Stimulated activated naive CD8-positive, alpha-beta T cell treated with anti-CD3 and anti-CD28 coated beads, Interleukin-15, Interleukin-2, amounts not matched to agents 100 ng/mL and 50 ng/mL, for 24 hours (primary cell): Measurements from ENCODE around the gene NFKBIE.
"Not testable (repeated sequence)": the region's sequence is repeated elsewhere in the genome, so short reads cannot be mapped to it uniquely, and the experiment has no call there.

Experiments used
- H3K27ac Mint-ChIP-seq: one replicate; pipeline ENCODE4 v1.8.0; 2021; ENCODE audit warnings: mild to moderate bottlenecking, mixed read lengths
- H3K27me3 Mint-ChIP-seq: one replicate; pipeline ENCODE4 v1.8.0; 2021; ENCODE audit warnings: mixed read lengths
- H3K36me3 Mint-ChIP-seq: one replicate; pipeline ENCODE4 v1.8.0; 2021; ENCODE audit warnings: low read depth, mixed read lengths
- H3K4me1 Mint-ChIP-seq: one replicate; pipeline ENCODE4 v1.8.0; 2021; ENCODE audit warnings: low read depth, mixed read lengths
- H3K4me3 Mint-ChIP-seq: one replicate; pipeline ENCODE4 v1.8.0; 2021; ENCODE audit warnings: mild to moderate bottlenecking, mixed read lengths
- H3K9me3 Mint-ChIP-seq: one replicate; pipeline ENCODE4 v1.8.0; 2021; ENCODE audit warnings: mixed read lengths

Gene NFKBIE, protein sequence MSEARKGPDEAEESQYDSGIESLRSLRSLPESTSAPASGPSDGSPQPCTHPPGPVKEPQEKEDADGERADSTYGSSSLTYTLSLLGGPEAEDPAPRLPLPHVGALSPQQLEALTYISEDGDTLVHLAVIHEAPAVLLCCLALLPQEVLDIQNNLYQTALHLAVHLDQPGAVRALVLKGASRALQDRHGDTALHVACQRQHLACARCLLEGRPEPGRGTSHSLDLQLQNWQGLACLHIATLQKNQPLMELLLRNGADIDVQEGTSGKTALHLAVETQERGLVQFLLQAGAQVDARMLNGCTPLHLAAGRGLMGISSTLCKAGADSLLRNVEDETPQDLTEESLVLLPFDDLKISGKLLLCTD

DNA sequence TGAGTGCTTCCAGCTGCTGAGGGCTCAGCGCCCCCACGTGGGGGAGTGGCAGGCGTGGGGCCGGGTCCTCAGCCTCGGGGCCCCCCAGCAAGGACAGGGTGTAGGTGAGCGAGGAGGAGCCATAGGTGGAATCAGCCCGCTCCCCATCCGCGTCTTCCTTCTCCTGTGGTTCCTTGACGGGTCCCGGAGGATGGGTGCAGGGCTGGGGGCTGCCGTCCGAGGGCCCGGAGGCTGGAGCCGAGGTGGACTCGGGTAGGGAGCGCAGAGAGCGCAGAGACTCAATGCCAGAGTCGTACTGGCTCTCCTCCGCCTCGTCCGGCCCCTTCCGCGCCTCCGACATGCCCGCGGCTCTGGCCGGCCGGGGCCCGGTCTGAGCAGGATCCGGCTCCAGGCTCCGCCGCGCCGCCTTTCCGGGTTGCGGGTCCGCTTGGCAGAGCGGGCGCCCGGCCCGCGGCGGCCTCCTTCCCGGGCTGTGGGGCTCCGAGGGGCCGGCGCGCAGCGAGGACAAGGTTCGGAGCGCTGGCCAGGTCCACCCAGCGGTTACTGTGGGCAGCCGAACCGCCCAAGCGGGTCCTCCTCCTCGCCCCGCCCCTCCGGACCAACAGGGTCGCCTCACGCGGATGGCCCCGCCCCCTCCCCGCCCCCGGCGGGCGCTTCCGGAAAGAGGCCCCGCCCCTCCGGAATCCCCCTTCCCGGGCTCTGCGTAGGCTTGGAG lies at the start of gene NFKBIE:
Gene NFKBIE, minus strand, starts transcription at position 545 of the 715 bp plus-strand sequence. Its CDS starts 205 bp downstream, at position 340.
- peak within 1 kb of the TSS; percentile 93 for H3K27ac Mint-ChIP-seq
- H3K9me3 Mint-ChIP-seq, result no peaks in the 10 kb centered on the region
- peaks cover 15% of the 10 kb centered on the region for H3K36me3 Mint-ChIP-seq
- peak within 1 kb of the TSS; percentile 93 for H3K4me3 Mint-ChIP-seq
- peaks cover 66% of the 10 kb centered on the region for H3K4me1 Mint-ChIP-seq
- H3K27me3 Mint-ChIP-seq, result peaks cover 22% of the 10 kb centered on the region

DNA sequence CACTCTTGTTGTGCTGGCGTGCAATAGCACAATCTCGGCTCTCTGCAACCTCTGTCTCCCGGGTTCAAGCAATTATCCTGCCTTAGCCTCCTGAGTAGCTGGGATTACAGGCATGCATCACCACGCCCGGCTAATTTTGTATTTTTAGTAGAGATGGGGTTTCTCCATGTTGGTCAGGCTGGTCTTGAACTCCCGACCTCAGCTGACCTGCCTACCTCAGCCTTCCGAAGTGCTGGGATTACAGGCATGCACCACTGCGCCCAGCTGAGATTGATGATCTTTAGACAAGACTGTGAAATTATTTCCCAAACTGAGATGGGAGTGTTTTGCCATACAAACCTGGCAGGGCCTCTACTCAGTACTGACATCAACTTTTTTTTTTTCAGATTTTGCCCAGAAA lies 49.3 kb upstream of the NFKBIE start:
- not testable (repeated sequence) for H3K27ac Mint-ChIP-seq, H3K4me3 Mint-ChIP-seq, H3K9me3 Mint-ChIP-seq
- peaks cover 14% of the 10 kb centered on the region for H3K36me3 Mint-ChIP-seq
- peaks cover 13% of the 10 kb centered on the region for H3K4me1 Mint-ChIP-seq
- peaks cover 16% of the 10 kb centered on the region for H3K27me3 Mint-ChIP-seq

DNA sequence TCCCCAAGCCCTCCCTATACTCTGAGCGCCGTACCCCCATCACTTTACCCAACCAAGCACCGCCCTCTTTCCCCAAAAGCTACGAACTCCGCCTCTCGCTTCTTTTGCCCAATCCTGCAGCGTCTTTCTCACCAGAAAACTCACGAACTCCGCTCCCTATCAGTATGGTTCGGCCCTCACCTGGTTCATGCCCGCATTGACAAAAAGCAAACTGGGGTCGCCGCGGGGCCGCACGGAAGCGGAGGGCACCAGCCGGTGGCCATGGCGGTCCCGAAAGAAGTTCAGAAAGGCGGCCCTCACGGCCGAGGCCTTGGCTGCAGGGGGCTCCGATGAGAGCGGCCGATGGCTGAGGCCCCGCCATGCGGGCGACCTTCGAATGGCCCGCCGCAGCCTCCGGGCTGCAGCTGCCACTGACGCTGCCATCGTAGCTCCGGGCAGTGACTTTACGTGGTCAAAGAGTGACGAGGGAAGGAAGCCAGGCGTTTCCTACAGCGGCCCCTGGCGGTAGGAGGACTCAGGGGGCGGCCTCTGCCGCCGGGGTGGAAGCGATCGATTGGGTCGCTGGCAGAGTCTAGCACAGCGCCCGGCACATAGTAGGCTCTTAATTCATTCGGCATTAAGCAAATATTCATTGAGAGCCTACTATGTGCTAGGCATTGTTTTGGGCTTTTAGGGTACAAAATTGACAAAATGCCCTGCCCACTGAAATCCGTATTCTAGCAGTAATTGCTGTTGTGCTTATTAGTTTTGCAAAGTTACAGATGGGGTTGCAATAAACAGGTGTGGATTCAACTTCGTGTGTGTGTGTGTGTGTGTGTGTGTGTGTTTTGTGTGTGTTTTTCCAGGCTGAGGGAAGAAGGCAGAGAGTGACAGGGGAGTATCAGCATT lies 47.8 kb upstream of the NFKBIE start, which contains the start of gene AARS2:
Gene AARS2, minus strand, starts transcription at position 447 of the 888 bp plus-strand sequence. Its CDS starts 24 bp downstream, at position 423.
- peak within 1 kb of the TSS; percentile 89 for H3K27ac Mint-ChIP-seq
- peak within 1 kb of the TSS; percentile 96 for H3K4me3 Mint-ChIP-seq
- H3K4me1 Mint-ChIP-seq, result peaks cover 13% of the 10 kb centered on the region
- peaks cover 25% of the 10 kb centered on the region for H3K36me3 Mint-ChIP-seq
- peaks cover 2% of the 10 kb centered on the region for H3K27me3 Mint-ChIP-seq
- no peaks in the 10 kb centered on the region for H3K9me3 Mint-ChIP-seq

DNA sequence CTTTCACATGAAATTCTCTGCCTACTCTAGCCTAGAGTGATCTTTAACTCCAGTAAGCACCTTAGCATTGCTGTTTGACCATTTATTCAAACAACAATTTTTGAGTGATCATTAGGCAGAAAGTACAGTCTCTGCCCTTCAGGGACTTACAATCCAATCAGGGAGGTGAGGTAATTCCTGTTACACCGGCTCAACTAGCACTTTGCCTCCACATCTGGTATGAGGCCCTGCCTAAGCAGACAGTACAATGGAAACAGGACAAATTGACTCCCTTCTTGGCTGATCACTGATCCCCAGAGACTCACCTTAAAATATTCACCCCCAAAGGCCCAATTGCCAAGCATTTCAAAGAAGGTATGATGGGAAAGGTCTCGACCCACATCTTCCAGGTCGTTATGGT lies 46.4 kb upstream of the NFKBIE start:
- H3K27ac Mint-ChIP-seq, result peak overlapping the region; percentile 82
- peaks cover 30% of the 10 kb centered on the region for H3K36me3 Mint-ChIP-seq
- H3K4me3 Mint-ChIP-seq, result peak overlapping the region; percentile 96
- H3K9me3 Mint-ChIP-seq, result no peaks in the 10 kb centered on the region
- H3K4me1 Mint-ChIP-seq, result peaks cover 13% of the 10 kb centered on the region
- no peaks in the 10 kb centered on the region for H3K27me3 Mint-ChIP-seq

DNA sequence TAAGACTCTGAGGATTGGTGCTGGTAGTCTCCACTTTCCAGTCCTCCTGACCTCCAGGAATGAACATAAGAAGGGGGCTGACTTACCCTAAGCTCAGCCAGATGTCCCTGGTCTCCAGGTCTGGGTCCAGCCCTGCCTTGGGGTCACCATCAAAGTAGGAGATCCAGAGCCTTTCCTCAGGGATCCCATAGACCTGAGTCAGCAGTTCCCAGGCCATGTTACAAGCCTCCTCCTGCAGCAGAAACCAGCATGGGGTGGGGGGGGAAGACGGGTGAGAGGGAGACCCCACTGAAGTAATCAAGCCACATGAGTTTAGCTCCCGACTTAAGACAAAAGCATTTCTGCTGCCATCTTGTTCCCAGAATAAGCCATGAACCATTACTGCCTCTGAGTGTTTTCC lies 46.0 kb upstream of the NFKBIE start:
- Mint-ChIP-seq H3K27ac (peak overlapping the region; percentile 10), H3K4me3 (peak overlapping the region; percentile 96), H3K9me3 (no peaks in the 10 kb centered on the region), H3K4me1 (peaks cover 13% of the 10 kb centered on the region), H3K27me3 (no peaks in the 10 kb centered on the region), H3K36me3 (peaks cover 30% of the 10 kb centered on the region)

DNA sequence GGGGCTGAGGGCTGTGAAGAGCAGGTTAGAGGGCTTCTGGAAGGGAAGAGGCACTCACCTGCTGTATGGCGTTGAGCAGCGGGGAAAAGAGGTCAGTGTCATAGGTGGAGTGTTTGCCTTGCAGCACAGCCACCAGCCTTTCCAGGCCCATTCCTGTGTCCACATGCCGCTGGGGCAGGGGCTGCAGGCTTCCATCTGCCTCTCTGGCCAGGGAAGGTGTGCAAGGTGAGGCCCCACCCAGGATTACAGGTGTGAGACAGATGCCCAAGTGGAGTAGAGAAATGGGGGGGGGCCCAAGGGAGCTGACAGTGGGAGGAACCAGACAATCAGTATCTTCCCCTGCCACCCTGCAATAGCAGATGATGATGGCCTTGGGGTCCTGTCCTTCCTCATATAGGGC lies 44.9 kb upstream of the NFKBIE start:
- Mint-ChIP-seq H3K4me3 (no peak overlapping the region), H3K27ac (no peak overlapping the region), H3K4me1 (peaks cover 13% of the 10 kb centered on the region), H3K27me3 (no peaks in the 10 kb centered on the region), H3K36me3 (peaks cover 36% of the 10 kb centered on the region), H3K9me3 (no peaks in the 10 kb centered on the region)

DNA sequence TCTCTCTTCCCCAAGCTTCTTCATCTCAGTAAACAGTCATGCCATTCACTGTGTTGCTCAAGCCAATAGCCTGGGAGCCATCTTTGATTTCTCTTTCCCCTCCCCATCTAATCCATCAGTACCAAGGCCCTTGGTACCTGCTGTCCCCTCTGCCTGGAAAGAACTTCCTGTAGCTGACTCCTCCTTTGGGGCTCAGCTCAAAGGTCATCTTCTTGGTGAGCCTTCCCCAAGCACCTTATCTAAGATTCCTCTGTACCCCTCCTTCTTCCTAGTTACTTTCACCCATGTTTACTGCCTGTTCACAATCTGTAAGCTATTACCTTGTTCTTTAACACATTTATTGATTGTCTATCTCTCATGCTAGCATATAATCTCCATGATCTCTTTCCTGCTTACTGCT lies 44.3 kb upstream of the NFKBIE start:
- Mint-ChIP-seq H3K27ac (peak overlapping the region; percentile 47), H3K4me3 (no peak overlapping the region), H3K9me3 (no peaks in the 10 kb centered on the region), H3K27me3 (no peaks in the 10 kb centered on the region), H3K4me1 (peaks cover 13% of the 10 kb centered on the region), H3K36me3 (peaks cover 37% of the 10 kb centered on the region)

DNA sequence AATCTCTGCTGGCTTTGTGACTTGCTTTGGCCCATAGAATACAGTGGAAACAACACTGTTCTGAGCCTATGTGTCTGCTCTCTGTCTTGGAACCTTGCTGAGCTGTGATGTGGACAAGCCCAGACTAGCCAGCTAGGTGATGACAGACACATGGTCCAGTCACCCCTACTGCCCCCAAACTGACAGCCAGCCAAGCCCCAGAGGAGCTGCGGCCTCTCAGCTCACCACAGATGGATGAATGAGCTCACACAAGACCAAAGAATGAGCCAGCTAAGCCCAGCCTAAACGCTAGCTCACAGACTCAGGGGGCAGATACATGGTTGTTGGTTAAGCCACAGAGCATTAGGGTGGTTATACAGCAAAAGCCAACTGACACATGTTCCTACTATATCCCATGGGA lies 43.7 kb upstream of the NFKBIE start:
- H3K9me3 Mint-ChIP-seq, result no peaks in the 10 kb centered on the region
- peaks cover 37% of the 10 kb centered on the region for H3K36me3 Mint-ChIP-seq

DNA sequence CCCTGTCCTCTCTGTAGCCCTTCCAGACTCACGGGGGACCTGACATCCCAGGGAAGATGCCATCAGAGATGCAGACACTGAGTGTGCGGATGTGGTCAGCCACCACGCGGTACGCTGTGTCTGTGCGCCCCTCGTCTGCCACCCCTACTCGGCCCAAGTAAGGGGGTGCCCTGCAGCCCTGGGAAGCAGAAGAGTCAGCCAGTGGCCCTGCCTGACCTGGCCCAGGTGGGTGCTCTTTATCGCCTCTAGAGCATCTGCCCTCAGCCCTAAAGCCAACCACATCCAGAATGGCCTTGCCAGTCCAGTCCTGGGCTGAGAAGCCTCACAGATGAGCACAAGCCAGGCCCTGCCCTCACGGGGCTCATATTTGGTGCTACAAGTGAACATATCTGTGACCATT lies 41.9 kb upstream of the NFKBIE start:
- H3K4me3 Mint-ChIP-seq, result no peak overlapping the region
- H3K4me1 Mint-ChIP-seq, result peaks cover 8% of the 10 kb centered on the region
- no peaks in the 10 kb centered on the region for H3K27me3 Mint-ChIP-seq
- no peak overlapping the region for H3K27ac Mint-ChIP-seq
- peaks cover 44% of the 10 kb centered on the region for H3K36me3 Mint-ChIP-seq
- H3K9me3 Mint-ChIP-seq, result no peaks in the 10 kb centered on the region

More for the DNA sequence above, 43.7 kb upstream of the NFKBIE start:
- Mint-ChIP-seq H3K4me3 (no peak overlapping the region), H3K27me3 (no peaks in the 10 kb centered on the region), H3K27ac (no peak overlapping the region), H3K4me1 (peaks cover 13% of the 10 kb centered on the region)

DNA sequence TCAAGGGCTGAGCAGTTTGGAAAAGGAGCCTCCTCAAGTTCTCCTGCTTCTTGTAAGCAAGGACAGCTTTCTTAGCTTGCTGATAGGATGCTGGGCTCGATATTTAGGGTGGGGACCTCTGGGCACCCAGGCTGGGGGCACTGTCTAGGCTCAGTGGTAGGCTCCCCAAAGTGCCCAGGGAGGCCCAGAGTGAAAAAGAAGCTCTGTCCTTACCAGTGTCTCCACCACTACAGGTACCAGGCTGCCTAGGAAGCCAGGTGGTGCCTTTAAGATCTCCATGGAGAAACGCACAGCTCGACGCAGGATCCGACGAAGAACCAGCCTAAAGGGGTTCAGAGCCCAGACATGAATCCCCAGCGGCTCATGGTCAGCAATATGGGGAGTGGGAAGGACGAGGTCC lies 41.4 kb upstream of the NFKBIE start:
- no peaks in the 10 kb centered on the region for H3K27me3 Mint-ChIP-seq
- no peaks in the 10 kb centered on the region for H3K9me3 Mint-ChIP-seq
- peaks cover 3% of the 10 kb centered on the region for H3K4me1 Mint-ChIP-seq
- peaks cover 44% of the 10 kb centered on the region for H3K36me3 Mint-ChIP-seq
- no peak overlapping the region for H3K27ac Mint-ChIP-seq
- no peak overlapping the region for H3K4me3 Mint-ChIP-seq

DNA sequence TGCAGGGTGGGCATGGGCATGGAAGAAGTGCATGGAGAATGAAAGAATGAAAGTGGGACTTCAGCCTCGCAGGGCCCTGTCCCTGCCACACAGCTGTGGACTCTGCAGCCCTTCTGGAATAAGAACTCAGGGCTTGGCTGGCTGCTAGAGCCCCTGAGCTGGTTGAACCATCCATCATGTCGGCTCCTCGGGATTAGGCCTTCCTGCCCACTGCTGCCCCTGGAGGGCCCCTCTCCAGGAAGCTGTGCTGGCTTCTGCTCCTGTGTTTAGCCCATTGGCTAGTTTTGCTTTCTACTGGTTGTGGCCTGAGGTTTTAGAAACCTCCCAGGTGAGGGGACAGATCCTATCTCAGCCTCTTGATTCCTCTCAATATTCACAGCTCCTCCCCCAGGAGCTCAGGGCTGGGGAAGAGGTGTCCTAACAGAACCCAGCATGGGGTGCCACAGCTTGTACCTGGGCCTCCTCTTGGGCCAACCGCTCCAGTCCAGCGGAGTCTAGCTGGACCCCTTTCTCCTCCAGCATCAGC lies 39.9 kb upstream of the NFKBIE start:
- H3K9me3 Mint-ChIP-seq, result no peaks in the 10 kb centered on the region
- H3K27me3 Mint-ChIP-seq, result no peaks in the 10 kb centered on the region
- peaks cover 45% of the 10 kb centered on the region for H3K36me3 Mint-ChIP-seq
- no peak overlapping the region for H3K27ac Mint-ChIP-seq
- no peak overlapping the region for H3K4me3 Mint-ChIP-seq
- no peaks in the 10 kb centered on the region for H3K4me1 Mint-ChIP-seq

DNA sequence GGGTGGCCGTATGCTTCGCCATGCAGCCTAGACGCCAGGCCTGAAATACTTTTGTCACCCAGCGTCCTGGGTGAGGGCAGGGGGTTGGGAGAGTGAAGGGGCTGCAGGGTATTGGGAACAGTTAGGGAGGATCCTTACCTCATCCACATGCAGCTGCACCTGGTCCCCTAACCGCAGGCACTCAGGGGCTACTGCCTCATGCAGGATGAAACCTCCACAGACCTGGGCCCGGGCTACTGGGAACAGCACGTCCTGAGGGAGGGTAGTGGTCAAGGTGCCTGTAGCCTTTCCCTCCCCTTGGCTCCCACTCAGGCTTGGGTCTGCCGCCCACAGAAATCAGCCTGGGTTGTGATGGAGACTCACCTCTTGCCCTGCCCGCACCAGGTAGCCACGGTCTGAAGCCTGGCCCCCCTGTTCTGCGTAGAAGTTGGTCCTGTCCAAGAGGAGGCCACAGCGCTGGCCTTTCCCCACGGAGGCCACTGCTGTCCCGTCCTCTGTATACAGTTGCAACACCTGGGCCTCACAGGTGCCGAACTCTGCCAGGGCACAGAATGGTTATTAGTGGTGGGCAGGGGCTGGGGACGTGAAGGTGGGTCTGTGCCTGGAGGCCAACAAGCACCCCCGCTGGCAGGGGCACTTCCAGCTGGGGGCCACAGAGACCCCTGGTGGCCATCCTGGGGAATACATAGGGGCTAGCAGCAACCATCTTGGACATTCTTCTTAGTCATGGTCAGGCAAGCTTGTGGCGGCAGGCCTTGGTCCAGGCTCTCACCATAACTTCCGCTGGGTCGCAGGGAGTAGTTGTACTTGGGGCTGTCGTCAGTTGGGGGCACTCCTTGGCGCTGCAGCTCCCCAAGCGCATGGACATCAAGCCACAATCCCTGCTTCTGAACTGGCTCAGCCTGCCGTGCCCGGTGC lies 39.2 kb upstream of the NFKBIE start:
- H3K4me1 Mint-ChIP-seq, result no peaks in the 10 kb centered on the region
- H3K4me3 Mint-ChIP-seq, result no peak overlapping the region
- H3K27ac Mint-ChIP-seq, result no peak overlapping the region
- H3K36me3 Mint-ChIP-seq, result peaks cover 40% of the 10 kb centered on the region
- no peaks in the 10 kb centered on the region for H3K27me3 Mint-ChIP-seq
- H3K9me3 Mint-ChIP-seq, result no peaks in the 10 kb centered on the region

DNA sequence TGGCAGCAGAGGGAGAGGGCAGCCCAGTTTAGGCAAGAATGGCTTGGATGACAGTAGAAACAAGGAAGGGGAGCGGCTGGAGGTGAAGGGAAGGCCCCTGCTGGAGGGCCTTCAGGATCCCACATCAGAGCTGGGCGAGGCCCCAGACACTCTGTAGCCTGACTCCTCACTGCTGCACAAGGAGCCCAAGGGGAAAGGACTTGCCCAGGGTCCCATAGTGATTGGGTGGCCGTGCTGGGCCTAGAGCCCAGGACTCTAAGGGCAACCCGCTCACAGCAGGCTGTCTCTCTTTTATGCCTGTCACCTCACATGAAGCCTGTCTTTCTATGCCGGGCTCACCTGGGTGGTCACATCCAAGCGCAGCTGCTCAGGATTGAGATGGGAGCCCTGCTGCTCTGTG lies 38.5 kb upstream of the NFKBIE start:
- no peak overlapping the region for H3K27ac Mint-ChIP-seq
- no peak overlapping the region for H3K4me3 Mint-ChIP-seq
- no peaks in the 10 kb centered on the region for H3K4me1 Mint-ChIP-seq
- no peaks in the 10 kb centered on the region for H3K9me3 Mint-ChIP-seq
- H3K36me3 Mint-ChIP-seq, result peaks cover 35% of the 10 kb centered on the region
- peaks cover 3% of the 10 kb centered on the region for H3K27me3 Mint-ChIP-seq

DNA sequence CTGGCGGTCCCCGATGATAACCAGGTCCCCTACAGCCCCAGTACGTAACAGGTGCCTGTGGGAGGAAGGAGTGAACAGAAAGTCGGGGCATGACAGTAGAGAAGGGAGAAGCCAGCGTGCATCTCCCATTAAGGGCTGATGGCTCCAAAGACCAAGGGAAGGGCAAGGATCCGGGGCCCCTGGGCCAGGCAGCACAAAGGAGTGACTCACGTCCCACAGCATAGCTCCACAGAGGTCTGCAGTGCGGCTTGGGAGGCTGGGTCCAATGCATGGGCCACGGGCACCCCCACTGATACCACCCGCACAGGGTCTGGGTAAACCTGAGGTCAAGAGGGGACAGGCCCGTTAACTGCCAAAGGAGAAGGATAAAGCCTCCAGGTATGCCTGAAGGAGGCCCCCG lies 37.5 kb upstream of the NFKBIE start:
- H3K27me3 Mint-ChIP-seq, result peaks cover 5% of the 10 kb centered on the region
- no peaks in the 10 kb centered on the region for H3K9me3 Mint-ChIP-seq
- peaks cover 2% of the 10 kb centered on the region for H3K4me1 Mint-ChIP-seq
- H3K27ac Mint-ChIP-seq, result no peak overlapping the region
- no peak overlapping the region for H3K4me3 Mint-ChIP-seq
- peaks cover 28% of the 10 kb centered on the region for H3K36me3 Mint-ChIP-seq
